Liver (tissue), 9 donors: ENCODE measurements around the gene MPST. TPM values are rescaled to one million over a fixed set of nuclear protein-coding genes. Genes with fewer than 3 reads are reported as not detected.

Source experiments
- DNase-seq: peaks from one replicate; pipeline ENCODE4 v3.0.0-alpha.2; 2017; ENCODE audit warnings: low spot score
- H3K27ac ChIP-seq, 2 donors: one replicate each; pipeline ENCODE4 v1.7.0; 2013; ENCODE audit warnings: inconsistent platforms in 2 of 2, low read length in 2 of 2, control low read depth in 1 of 2, low read depth in 1 of 2, mild to moderate bottlenecking in 1 of 2
- H3K27me3 ChIP-seq, 4 donors: one replicate each; pipeline versions ENCODE4 v1.6.1 to v1.7.0; 2013; ENCODE audit warnings: low read length in 3 of 4, inconsistent platforms in 1 of 4, mild to moderate bottlenecking in 1 of 4, moderate library complexity in 1 of 4; ENCODE audit not compliant: control insufficient read depth in 4 of 4, insufficient read depth in 4 of 4
- H3K36me3 ChIP-seq, 4 donors: one replicate each; pipeline versions ENCODE4 v1.6.1 to v1.7.0; 2013; ENCODE audit warnings: low read length in 3 of 4, mild to moderate bottlenecking in 3 of 4, low read depth in 1 of 4, moderate library complexity in 1 of 4; ENCODE audit not compliant: control insufficient read depth in 4 of 4, insufficient read depth in 3 of 4
- H3K4me1 ChIP-seq, 4 donors: one replicate each; pipeline versions ENCODE4 v1.6.1 to v1.7.0; 2013; ENCODE audit warnings: low read length in 3 of 4, mild to moderate bottlenecking in 3 of 4, moderate library complexity in 1 of 4; ENCODE audit not compliant: control insufficient read depth in 4 of 4, insufficient read depth in 4 of 4
- H3K4me3 ChIP-seq, 3 donors: one replicate each; pipeline versions ENCODE4 v1.6.1 to v1.7.0; 2013; ENCODE audit warnings: low read length in 3 of 3, control low read depth in 1 of 3, low read depth in 1 of 3, mild to moderate bottlenecking in 1 of 3
- H3K9ac ChIP-seq, 2 donors: one replicate each; pipeline ENCODE4 v1.7.0; 2013; ENCODE audit warnings: low read length in 2 of 2, mild to moderate bottlenecking in 2 of 2, moderate library complexity in 2 of 2, control low read depth in 1 of 2, low read depth in 1 of 2
- H3K9me3 ChIP-seq, 4 donors: one replicate each; pipeline versions ENCODE4 v1.6.1 to v1.7.0; 2013; ENCODE audit warnings: low read length in 3 of 4; ENCODE audit not compliant: control insufficient read depth in 4 of 4
- FOXA1 ChIP-seq: IDR thresholded peaks from 2 replicates; pipeline ENCODE4 v1.6.1; 2016; ENCODE audit warnings: antibody characterized with exemption
- FOXA2 ChIP-seq: IDR thresholded peaks from 2 replicates; pipeline ENCODE4 v1.6.1; 2016; ENCODE audit warnings: antibody characterized with exemption
- JUND ChIP-seq, 2 donors: IDR thresholded peaks; 2 replicates each; pipeline ENCODE4 v1.6.1; 2016; ENCODE audit warnings: antibody characterized with exemption in 2 of 2
- RAD21 ChIP-seq, 2 donors: IDR thresholded peaks; 2 replicates each; pipeline ENCODE4 v1.6.1; 2016; ENCODE audit warnings: antibody characterized with exemption in 2 of 2, mild to moderate bottlenecking in 2 of 2
- YY1 ChIP-seq: IDR thresholded peaks from 2 replicates; pipeline ENCODE4 v1.6.1; 2016; ENCODE audit warnings: antibody characterized with exemption, mild to moderate bottlenecking
- WGBS: extraction: QIAGEN DNeasy Blood & Tissue Kit; methylation state at CpG from one replicate; pipeline ENCODE4 v1.1.7; 2013; 5-methylcytosine and 5-hydroxymethylcytosine counted together
- polyA plus RNA-seq, 2 donors: library from polyadenylated mRNA; stranded (reverse) in 1 of 2; unstranded in 1 of 2; fragments of 200-250 nt in 1 of 2; fragments of >200 nt in 1 of 2; fragmentation: Nextera tagmentation in 1 of 2; extraction: Ambion mirVana in 1 of 2; gene quantifications; one replicate each; pipeline versions ENCODE4 v1.2.1 to v1.2.3, GENCODE V29; 2013 to 2015
- total RNA-seq, 2 donors: library from RNA; depleted of rRNA; stranded (reverse); fragments of >200 nt; gene quantifications; one replicate each; pipeline ENCODE4 v1.2.3, GENCODE V29; 2014
- TF ChIP-seq, protein P1 (sequence below): IDR thresholded peaks from 2 replicates; pipeline ENCODE4 v1.6.1; 2016; ENCODE audit warnings: antibody characterized with exemption
- TF ChIP-seq, protein P2 (sequence below): IDR thresholded peaks from 2 replicates; pipeline ENCODE4 v1.6.1; 2016; ENCODE audit warnings: antibody characterized with exemption, mild to moderate bottlenecking
- donor health status: healthy.
- donor health status: healthy.
- donor health status: healthy.
- donor health status: healthy.
- donor health status: healthy.

The MPST gene
- total RNA-seq (100 to 1,000 TPM; 124 to 149 TPM), polyA plus RNA-seq (100 to 1,000 TPM; 249 to 277 TPM)

- peaks cover 14 to 81% (median 65%) of the 10 kb centered on the region in 4 donors for H3K4me1 ChIP-seq
- TF ChIP-seq YY1 (peak; percentile 14), FOXA2 (no peak)
- TF ChIP-seq, protein P1, sequence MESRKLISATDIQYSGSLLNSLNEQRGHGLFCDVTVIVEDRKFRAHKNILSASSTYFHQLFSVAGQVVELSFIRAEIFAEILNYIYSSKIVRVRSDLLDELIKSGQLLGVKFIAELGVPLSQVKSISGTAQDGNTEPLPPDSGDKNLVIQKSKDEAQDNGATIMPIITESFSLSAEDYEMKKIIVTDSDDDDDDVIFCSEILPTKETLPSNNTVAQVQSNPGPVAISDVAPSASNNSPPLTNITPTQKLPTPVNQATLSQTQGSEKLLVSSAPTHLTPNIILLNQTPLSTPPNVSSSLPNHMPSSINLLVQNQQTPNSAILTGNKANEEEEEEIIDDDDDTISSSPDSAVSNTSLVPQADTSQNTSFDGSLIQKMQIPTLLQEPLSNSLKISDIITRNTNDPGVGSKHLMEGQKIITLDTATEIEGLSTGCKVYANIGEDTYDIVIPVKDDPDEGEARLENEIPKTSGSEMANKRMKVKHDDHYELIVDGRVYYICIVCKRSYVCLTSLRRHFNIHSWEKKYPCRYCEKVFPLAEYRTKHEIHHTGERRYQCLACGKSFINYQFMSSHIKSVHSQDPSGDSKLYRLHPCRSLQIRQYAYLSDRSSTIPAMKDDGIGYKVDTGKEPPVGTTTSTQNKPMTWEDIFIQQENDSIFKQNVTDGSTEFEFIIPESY: no peak
- TF ChIP-seq, protein P2, sequence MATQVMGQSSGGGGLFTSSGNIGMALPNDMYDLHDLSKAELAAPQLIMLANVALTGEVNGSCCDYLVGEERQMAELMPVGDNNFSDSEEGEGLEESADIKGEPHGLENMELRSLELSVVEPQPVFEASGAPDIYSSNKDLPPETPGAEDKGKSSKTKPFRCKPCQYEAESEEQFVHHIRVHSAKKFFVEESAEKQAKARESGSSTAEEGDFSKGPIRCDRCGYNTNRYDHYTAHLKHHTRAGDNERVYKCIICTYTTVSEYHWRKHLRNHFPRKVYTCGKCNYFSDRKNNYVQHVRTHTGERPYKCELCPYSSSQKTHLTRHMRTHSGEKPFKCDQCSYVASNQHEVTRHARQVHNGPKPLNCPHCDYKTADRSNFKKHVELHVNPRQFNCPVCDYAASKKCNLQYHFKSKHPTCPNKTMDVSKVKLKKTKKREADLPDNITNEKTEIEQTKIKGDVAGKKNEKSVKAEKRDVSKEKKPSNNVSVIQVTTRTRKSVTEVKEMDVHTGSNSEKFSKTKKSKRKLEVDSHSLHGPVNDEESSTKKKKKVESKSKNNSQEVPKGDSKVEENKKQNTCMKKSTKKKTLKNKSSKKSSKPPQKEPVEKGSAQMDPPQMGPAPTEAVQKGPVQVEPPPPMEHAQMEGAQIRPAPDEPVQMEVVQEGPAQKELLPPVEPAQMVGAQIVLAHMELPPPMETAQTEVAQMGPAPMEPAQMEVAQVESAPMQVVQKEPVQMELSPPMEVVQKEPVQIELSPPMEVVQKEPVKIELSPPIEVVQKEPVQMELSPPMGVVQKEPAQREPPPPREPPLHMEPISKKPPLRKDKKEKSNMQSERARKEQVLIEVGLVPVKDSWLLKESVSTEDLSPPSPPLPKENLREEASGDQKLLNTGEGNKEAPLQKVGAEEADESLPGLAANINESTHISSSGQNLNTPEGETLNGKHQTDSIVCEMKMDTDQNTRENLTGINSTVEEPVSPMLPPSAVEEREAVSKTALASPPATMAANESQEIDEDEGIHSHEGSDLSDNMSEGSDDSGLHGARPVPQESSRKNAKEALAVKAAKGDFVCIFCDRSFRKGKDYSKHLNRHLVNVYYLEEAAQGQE: peak; percentile 31
- under 1% methylated on average over 107 of the region's 107 CpGs for WGBS
- DNase-seq: peak; percentile 79
- peak within 1 kb of the TSS; percentile 94 to 95 for H3K27ac ChIP-seq
- peak within 1 kb of the TSS; percentile 64 to 78 for H3K9ac ChIP-seq
- H3K36me3 ChIP-seq: peaks cover 0 to 5% (median 0%) of the 10 kb centered on the region in 4 donors
- H3K9me3 ChIP-seq: no peaks in the 10 kb centered on the region
- peak within 1 kb of the TSS; percentile 84 to 91 (median 89) for H3K4me3 ChIP-seq
- no peaks in the 10 kb centered on the region for H3K27me3 ChIP-seq
These were observed at the start of gene MPST, which contains the start of gene TST for GRCh38 chr22:37019309-37020191. TSS of gene MPST (plus strand) at chr22:37019742. CDS start at chr22:37019837, 95 bp downstream. TSS of gene TST (minus strand) at chr22:37019447. CDS start at chr22:37018732, 715 bp downstream.

DNA sequence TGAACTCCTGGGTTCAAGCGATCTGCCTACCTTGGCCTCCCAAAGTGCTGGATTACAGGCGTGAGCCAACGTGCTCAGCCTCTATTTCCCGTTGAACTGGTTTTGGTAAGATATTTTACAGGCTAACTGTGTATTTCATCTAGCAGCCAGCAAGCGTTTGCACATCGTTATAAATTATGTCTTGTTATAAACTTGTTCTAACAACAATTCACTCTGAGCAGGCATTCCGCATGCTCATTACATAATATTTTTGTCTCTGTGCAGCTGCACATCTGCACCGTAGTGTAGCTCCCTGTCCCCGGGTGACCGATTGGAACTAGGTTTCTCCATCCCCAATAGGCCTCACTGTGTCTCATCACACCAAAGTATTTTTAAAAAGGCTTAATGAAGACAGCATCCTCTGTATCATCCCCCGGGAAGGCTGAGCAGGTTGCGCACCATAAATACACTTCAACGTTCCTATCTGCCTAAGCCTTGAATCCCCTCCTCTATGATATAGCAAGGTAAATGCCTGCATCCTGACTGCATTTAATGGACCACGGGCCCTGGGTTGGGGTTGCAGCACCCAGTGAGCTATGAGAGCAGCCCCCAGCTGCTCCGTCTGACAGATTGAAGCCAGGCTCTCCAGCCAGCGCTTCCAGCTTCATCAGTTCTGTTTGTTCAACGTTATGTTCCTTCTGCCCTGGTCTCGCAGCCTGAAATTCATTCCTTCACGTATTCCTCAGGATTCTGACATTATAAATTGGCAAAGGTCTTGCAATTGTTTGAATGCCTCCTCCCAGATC, 48.0 kb upstream of the MPST start:
- no peaks in the 10 kb centered on the region for H3K36me3 ChIP-seq
- no peaks in the 10 kb centered on the region for H3K4me1 ChIP-seq
- no peak overlapping the region for H3K9ac ChIP-seq
- DNase-seq: no peak
- 75% methylated on average over 19 of the region's 19 CpGs for WGBS
- H3K27me3 ChIP-seq: no peaks in the 10 kb centered on the region
- H3K9me3 ChIP-seq: no peaks in the 10 kb centered on the region
- TF ChIP-seq RAD21 (IDR thresholded peaks at IDR 0.05): no peak
- TF ChIP-seq JUND (IDR thresholded peaks at IDR 0.05): no peak
- TF ChIP-seq, protein P1: no peak
- no peak for TF ChIP-seq FOXA2
- TF ChIP-seq FOXA1: no peak
- H3K27ac ChIP-seq: no peak overlapping the region
- no peak overlapping the region for H3K4me3 ChIP-seq
